Ovary (tissue), 3 donors: ENCODE results near the gene TRPC1.

Source experiments
- CTCF ChIP-seq, 3 donors: fragments of 450-650 bp in 2 of 3; fragments of 200-600 bp in 1 of 3; IDR thresholded peaks; one replicate each; pipeline versions ENCODE4 v1.5.1 to v1.8.0; 2016 to 2022; ENCODE audit warnings: antibody characterized with exemption in 3 of 3, mild to moderate bottlenecking in 1 of 3
- POLR2A ChIP-seq: fragments of 450-650 bp; IDR thresholded peaks from one replicate; pipeline ENCODE4 v1.6.1; 2017; ENCODE audit warnings: antibody characterized with exemption, mild to moderate bottlenecking, moderate library complexity
- donor health status: DM: no; HTN: no; CAD: no.

GRCh38 chr3:142693136-142693853, 30.5 kb upstream of the TRPC1 start:
- TF ChIP-seq CTCF (IDR thresholded peaks at IDR 0.05): no peak
- no peak for TF ChIP-seq POLR2A
